ENCODE results near the gene GADD45A.

GADD45A gene

GRCh38 chr1:67726224-67726623 lies 41.2 kb downstream of the GADD45A start:
- no peak for TF ChIP-seq EGR1 (IDR thresholded peaks at IDR 0.05)
- no peak for TF ChIP-seq USF1 (IDR thresholded peaks at IDR 0.05)
- no peak for TF ChIP-seq YY1 (IDR thresholded peaks at IDR 0.05; ENCODE audit: low read depth)
- no peak for TF ChIP-seq TCF12 (IDR thresholded peaks at IDR 0.05; ENCODE audit: low read depth)
- TF ChIP-seq TEAD4 (IDR thresholded peaks at IDR 0.05), result no peak
- TF ChIP-seq NFIC (IDR thresholded peaks at IDR 0.05), result no peak
- TF ChIP-seq TAF1 (IDR thresholded peaks at IDR 0.05; ENCODE audit: low read depth), result no peak
- TF ChIP-seq REST (IDR thresholded peaks at IDR 0.05; ENCODE audit: low read depth), result no peak

GRCh38 chr1:67729872-67730271 lies 44.9 kb downstream of the GADD45A start:
- no peak for TF ChIP-seq RAD21 (IDR thresholded peaks at IDR 0.05; ENCODE audit: low read depth)
- no peak for TF ChIP-seq NFIC (IDR thresholded peaks at IDR 0.05)
- TF ChIP-seq TCF12 (IDR thresholded peaks at IDR 0.05; ENCODE audit: low read depth), result no peak
- TF ChIP-seq EP300 (IDR thresholded peaks at IDR 0.05; ENCODE audit: borderline replicate concordance), result no peak
- no peak for TF ChIP-seq TAF1 (IDR thresholded peaks at IDR 0.05; ENCODE audit: low read depth)
- TF ChIP-seq EGR1 (IDR thresholded peaks at IDR 0.05), result no peak
- no peak for TF ChIP-seq CEBPB (IDR thresholded peaks at IDR 0.05)
- TF ChIP-seq MAX (IDR thresholded peaks at IDR 0.05), result no peak
- no peak for TF ChIP-seq CREB1 (IDR thresholded peaks at IDR 0.05; ENCODE audit: low read depth)
- TF ChIP-seq ZBTB7A (IDR thresholded peaks at IDR 0.05; ENCODE audit: low read depth), result no peak
- no peak for TF ChIP-seq YY1 (IDR thresholded peaks at IDR 0.05; ENCODE audit: low read depth)

GRCh38 chr1:67731322-67731721 lies 46.3 kb downstream of the GADD45A start:
- TF ChIP-seq CREB1 (IDR thresholded peaks at IDR 0.05; ENCODE audit: low read depth), result no peak
- no peak for TF ChIP-seq MAX (IDR thresholded peaks at IDR 0.05)
- TF ChIP-seq TAF1 (IDR thresholded peaks at IDR 0.05; ENCODE audit: low read depth), result no peak
- TF ChIP-seq RAD21 (IDR thresholded peaks at IDR 0.05; ENCODE audit: low read depth), result no peak
- TF ChIP-seq USF1 (IDR thresholded peaks at IDR 0.05), result no peak
- no peak for TF ChIP-seq EGR1 (IDR thresholded peaks at IDR 0.05)
- TF ChIP-seq YY1 (IDR thresholded peaks at IDR 0.05; ENCODE audit: low read depth), result no peak
- no peak for TF ChIP-seq NFIC (IDR thresholded peaks at IDR 0.05)
- no peak for TF ChIP-seq CEBPB (IDR thresholded peaks at IDR 0.05)
- no peak for TF ChIP-seq FOXM1 (IDR thresholded peaks at IDR 0.05; ENCODE audit: borderline replicate concordance, low read depth)

- TF ChIP-seq EP300 (IDR thresholded peaks at IDR 0.05; ENCODE audit: borderline replicate concordance), result no peak
- TF ChIP-seq YY1 (IDR thresholded peaks at IDR 0.05; ENCODE audit: low read depth), result no peak
- no peak for TF ChIP-seq EGR1 (IDR thresholded peaks at IDR 0.05)
- no peak for TF ChIP-seq CREB1 (IDR thresholded peaks at IDR 0.05; ENCODE audit: low read depth)
- no peak for TF ChIP-seq USF1 (IDR thresholded peaks at IDR 0.05)
- TF ChIP-seq TCF12 (IDR thresholded peaks at IDR 0.05; ENCODE audit: low read depth), result no peak
- TF ChIP-seq TAF1 (IDR thresholded peaks at IDR 0.05; ENCODE audit: low read depth), result no peak
- TF ChIP-seq CEBPB (IDR thresholded peaks at IDR 0.05), result no peak
- no peak for TF ChIP-seq MAX (IDR thresholded peaks at IDR 0.05)
- no peak for TF ChIP-seq TEAD4 (IDR thresholded peaks at IDR 0.05)
- no peak for TF ChIP-seq FOXM1 (IDR thresholded peaks at IDR 0.05; ENCODE audit: borderline replicate concordance, low read depth)
- no peak for TF ChIP-seq ZBTB7A (IDR thresholded peaks at IDR 0.05; ENCODE audit: low read depth)
- no peak for TF ChIP-seq NFIC (IDR thresholded peaks at IDR 0.05)
- no peak for TF ChIP-seq RAD21 (IDR thresholded peaks at IDR 0.05; ENCODE audit: low read depth)
- no peak for TF ChIP-seq REST (IDR thresholded peaks at IDR 0.05; ENCODE audit: low read depth)
Observed at GRCh38 chr1:67732750-67733151, 47.8 kb downstream of the GADD45A start.

- no peak for TF ChIP-seq EGR1 (IDR thresholded peaks at IDR 0.05)
- no peak for TF ChIP-seq MAX (IDR thresholded peaks at IDR 0.05)
- no peak for TF ChIP-seq CEBPB (IDR thresholded peaks at IDR 0.05)
- TF ChIP-seq CREB1 (IDR thresholded peaks at IDR 0.05; ENCODE audit: low read depth), result no peak
Observed at GRCh38 chr1:67733681-67734322, 48.8 kb downstream of the GADD45A start.

Measured in Ishikawa (cell line).